OCI-LY1 (cell line): ENCODE measurements around the gene IFI27.

Experiments
- CTCF ChIP-seq: fragments of 200-600 bp; sonication (generic), shearing (Covaris generic); IDR thresholded peaks from 2 replicates; pipeline ENCODE4 v1.5.1; 2017; ENCODE audit warnings: mild to moderate bottlenecking, antibody characterized with exemption, low read length, moderate library complexity, mixed read lengths
- EZH2 ChIP-seq: fragments of 200-600 bp; sonication (generic), shearing (Covaris generic); IDR thresholded peaks from 2 replicates; pipeline ENCODE4 v1.8.0; 2017; ENCODE audit warnings: borderline replicate concordance, mixed run types, mild to moderate bottlenecking, antibody characterized with exemption, low read length, moderate library complexity, mixed read lengths

GRCh38 chr14:94077111-94077821 is 33.3 kb upstream of the IFI27 start:
- TF ChIP-seq CTCF (no peak), EZH2 (no peak)
